Neural progenitor cell (in vitro differentiated cells): ENCODE data around the gene INPP5D. TPM values are rescaled to one million over a fixed set of nuclear protein-coding genes. Genes with fewer than 3 reads are reported as not detected.

Experiments
- DNase-seq: peaks from one replicate; pipeline ENCODE4 v3.0.0-alpha.2; 2016; ENCODE audit warnings: low spot score
- H2AFZ ChIP-seq: fragments of 200-600 bp; sonication (generic); replicated peaks from 2 replicates; pipeline ENCODE4 v1.6.1; 2016; ENCODE audit warnings: antibody characterized with exemption
- H3F3A ChIP-seq: fragments of 200-600 bp; sonication (generic); 2 replicates; pipeline ENCODE4 v1.6.1; 2016; ENCODE audit warnings: antibody characterized with exemption, low read depth
- H3K27ac ChIP-seq: fragments of 200-600 bp; sonication (generic); 2 replicates; pipeline ENCODE4 v1.5.1; 2016; ENCODE audit warnings: mild to moderate bottlenecking
- H3K27me3 ChIP-seq: fragments of 200-600 bp; sonication (generic); 2 replicates; pipeline ENCODE4 v1.6.1; 2016; ENCODE audit warnings: mild to moderate bottlenecking, moderate library complexity
- H3K36me3 ChIP-seq: fragments of 200-600 bp; sonication (generic); 2 replicates; pipeline ENCODE4 v1.5.1; 2016
- H3K4me1 ChIP-seq: fragments of 200-600 bp; sonication (generic); 2 replicates; pipeline ENCODE4 v1.6.1; 2016; ENCODE audit warnings: mixed run types
- H3K4me2 ChIP-seq: fragments of 200-600 bp; sonication (generic); 2 replicates; pipeline ENCODE4 v1.6.1; 2016
- H3K4me3 ChIP-seq: fragments of 200-600 bp; sonication (generic); 2 replicates; pipeline ENCODE4 v1.5.1; 2016
- H3K79me2 ChIP-seq: fragments of 200-600 bp; sonication (generic); 2 replicates; pipeline ENCODE4 v1.6.1; 2016; ENCODE audit warnings: low read depth
- H3K9ac ChIP-seq: fragments of 200-600 bp; sonication (generic); 2 replicates; pipeline ENCODE4 v1.6.1; 2016
- H3K9me3 ChIP-seq: fragments of 200-600 bp; sonication (generic); 2 replicates; pipeline ENCODE4 v1.5.1; 2016; ENCODE audit warnings: low read depth
- H4K20me1 ChIP-seq: fragments of 200-600 bp; sonication (generic); 2 replicates; pipeline ENCODE4 v1.6.1; 2016; ENCODE audit warnings: low read depth
- H3K27ac Mint-ChIP-seq: 3 replicates; pipeline ENCODE4 v1.8.0; 2021; ENCODE audit warnings: mixed read lengths
- H3K27me3 Mint-ChIP-seq: 2 replicates; pipeline ENCODE4 v1.8.0; 2022; ENCODE audit warnings: low read depth, mild to moderate bottlenecking, inconsistent platforms, moderate library complexity, mixed read lengths; ENCODE audit not compliant: insufficient read depth
- H3K36me3 Mint-ChIP-seq: 3 replicates; pipeline ENCODE4 v1.8.0; 2021; ENCODE audit warnings: mixed read lengths
- H3K4me1 Mint-ChIP-seq: 3 replicates; pipeline ENCODE4 v1.8.0; 2021; ENCODE audit warnings: mixed read lengths
- H3K4me3 Mint-ChIP-seq: 3 replicates; pipeline ENCODE4 v1.8.0; 2021; ENCODE audit warnings: mild to moderate bottlenecking, moderate library complexity, mixed read lengths
- H3K9me3 Mint-ChIP-seq: 3 replicates; pipeline ENCODE4 v1.8.0; 2020; ENCODE audit warnings: mixed read lengths
- EZH2 ChIP-seq: fragments of 200-600 bp; sonication (generic); IDR thresholded peaks from 2 replicates; pipeline ENCODE4 v1.6.1; 2017; ENCODE audit warnings: antibody characterized with exemption, mild to moderate bottlenecking, moderate library complexity
- EZH2phosphoT487 ChIP-seq: fragments of 200-600 bp; sonication (generic); IDR thresholded peaks from 2 replicates; pipeline ENCODE4 v1.6.1; 2017; ENCODE audit warnings: antibody characterized with exemption
- total RNA-seq: library from RNA; depleted of rRNA; stranded (reverse); fragments of >200 nt; gene quantifications from 2 replicates; pipeline ENCODE4 v1.2.3, GENCODE V29; 2015; ENCODE audit warnings: low replicate concordance
- TF ChIP-seq, protein P1 (sequence below): fragments of 200-600 bp; sonication (generic); IDR thresholded peaks from 2 replicates; pipeline ENCODE4 v1.5.1; 2017; ENCODE audit warnings: antibody characterized with exemption, mild to moderate bottlenecking

Gene INPP5D
- total RNA-seq, 1 donor from 2014 or later = 4.2 TPM

DNA sequence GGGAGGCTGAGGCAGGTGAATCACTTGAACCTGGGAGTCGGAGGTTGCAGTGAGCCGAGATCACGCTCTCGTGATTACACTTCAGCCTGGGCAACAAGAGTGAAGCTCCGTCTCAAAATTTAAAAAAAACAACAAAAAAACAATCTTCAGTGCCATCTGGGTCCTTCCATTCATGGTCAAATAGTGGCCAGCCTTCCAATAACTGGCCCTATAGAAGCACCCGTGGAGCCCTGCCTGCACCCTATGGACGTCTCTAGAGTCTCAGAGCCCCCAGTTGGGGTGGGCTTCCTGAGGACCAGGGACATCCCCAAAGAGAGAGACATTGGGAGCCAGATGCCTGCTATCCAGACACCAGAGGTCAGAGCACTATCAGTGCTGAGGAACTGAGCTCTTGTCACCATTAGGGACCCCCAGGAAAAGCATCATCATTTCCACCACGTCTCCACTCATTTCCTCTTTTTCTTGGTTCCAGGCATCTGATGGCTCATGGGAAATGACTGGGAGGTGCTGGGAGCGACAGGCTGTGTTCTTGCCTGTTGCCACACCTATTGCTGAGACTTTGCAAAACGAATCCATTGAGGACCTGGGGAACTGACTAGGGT lies 18.3 kb upstream of the INPP5D start:
- Mint-ChIP-seq H3K27me3 (peaks cover 5% of the 10 kb centered on the region), H3K4me1 (no peaks in the 10 kb centered on the region), H3K36me3 (no peaks in the 10 kb centered on the region), H3K9me3 (no peaks in the 10 kb centered on the region), H3K27ac (no peak overlapping the region), H3K4me3 (no peak overlapping the region)
- DNase-seq = no peak
- Histone ChIP-seq H3K9ac (no peak overlapping the region), H3K27ac (no peak overlapping the region), H3K79me2 (no peaks in the 10 kb centered on the region), H4K20me1 (no peaks in the 10 kb centered on the region), H3K4me2 (no peak overlapping the region), H3K4me1 (no peaks in the 10 kb centered on the region), H3K4me3 (no peak overlapping the region), H3F3A (peaks cover 1% of the 10 kb centered on the region), H3K27me3 (no peaks in the 10 kb centered on the region), H2AFZ (no peak overlapping the region), H3K9me3 (no peaks in the 10 kb centered on the region), H3K36me3 (no peaks in the 10 kb centered on the region)
- TF ChIP-seq, protein P1, sequence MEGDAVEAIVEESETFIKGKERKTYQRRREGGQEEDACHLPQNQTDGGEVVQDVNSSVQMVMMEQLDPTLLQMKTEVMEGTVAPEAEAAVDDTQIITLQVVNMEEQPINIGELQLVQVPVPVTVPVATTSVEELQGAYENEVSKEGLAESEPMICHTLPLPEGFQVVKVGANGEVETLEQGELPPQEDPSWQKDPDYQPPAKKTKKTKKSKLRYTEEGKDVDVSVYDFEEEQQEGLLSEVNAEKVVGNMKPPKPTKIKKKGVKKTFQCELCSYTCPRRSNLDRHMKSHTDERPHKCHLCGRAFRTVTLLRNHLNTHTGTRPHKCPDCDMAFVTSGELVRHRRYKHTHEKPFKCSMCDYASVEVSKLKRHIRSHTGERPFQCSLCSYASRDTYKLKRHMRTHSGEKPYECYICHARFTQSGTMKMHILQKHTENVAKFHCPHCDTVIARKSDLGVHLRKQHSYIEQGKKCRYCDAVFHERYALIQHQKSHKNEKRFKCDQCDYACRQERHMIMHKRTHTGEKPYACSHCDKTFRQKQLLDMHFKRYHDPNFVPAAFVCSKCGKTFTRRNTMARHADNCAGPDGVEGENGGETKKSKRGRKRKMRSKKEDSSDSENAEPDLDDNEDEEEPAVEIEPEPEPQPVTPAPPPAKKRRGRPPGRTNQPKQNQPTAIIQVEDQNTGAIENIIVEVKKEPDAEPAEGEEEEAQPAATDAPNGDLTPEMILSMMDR = no peak
- TF ChIP-seq EZH2phosphoT487 = no peak
- no peak for TF ChIP-seq EZH2

DNA sequence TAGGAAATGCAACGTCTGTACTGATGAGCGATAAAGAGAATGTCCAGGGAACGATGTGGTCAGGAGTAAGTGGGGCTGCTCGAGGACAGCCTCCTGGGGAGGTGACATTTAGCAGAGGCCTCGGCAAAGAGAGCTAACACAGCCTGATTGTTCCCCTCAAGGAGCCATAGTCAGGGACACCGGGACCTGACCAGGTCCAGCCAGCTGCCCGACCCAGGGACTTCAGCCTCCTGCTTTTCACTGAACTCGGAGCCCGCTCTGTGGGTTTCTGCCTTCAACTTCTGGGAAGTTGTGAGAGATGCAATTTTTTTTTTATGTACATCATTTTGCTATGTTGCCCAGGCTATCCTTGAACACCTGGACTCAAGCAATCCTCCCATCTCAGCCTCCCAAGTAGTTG lies 17.6 kb upstream of the INPP5D start:
- Histone ChIP-seq H3K36me3 (no peaks in the 10 kb centered on the region), H3K27ac (no peak overlapping the region), H3K4me1 (no peaks in the 10 kb centered on the region), H3K9ac (no peak overlapping the region), H3K27me3 (no peaks in the 10 kb centered on the region), H2AFZ (no peak overlapping the region), H3F3A (no peaks in the 10 kb centered on the region), H3K4me3 (no peak overlapping the region), H3K4me2 (no peak overlapping the region), H3K79me2 (no peaks in the 10 kb centered on the region), H3K9me3 (no peaks in the 10 kb centered on the region), H4K20me1 (no peaks in the 10 kb centered on the region)
- Mint-ChIP-seq H3K27ac (no peak overlapping the region), H3K9me3 (no peaks in the 10 kb centered on the region), H3K4me1 (no peaks in the 10 kb centered on the region), H3K4me3 (no peak overlapping the region), H3K36me3 (no peaks in the 10 kb centered on the region), H3K27me3 (peaks cover 5% of the 10 kb centered on the region)
- no peak for DNase-seq
- TF ChIP-seq EZH2phosphoT487 = no peak
- TF ChIP-seq, protein P1 = no peak
- no peak for TF ChIP-seq EZH2

DNA sequence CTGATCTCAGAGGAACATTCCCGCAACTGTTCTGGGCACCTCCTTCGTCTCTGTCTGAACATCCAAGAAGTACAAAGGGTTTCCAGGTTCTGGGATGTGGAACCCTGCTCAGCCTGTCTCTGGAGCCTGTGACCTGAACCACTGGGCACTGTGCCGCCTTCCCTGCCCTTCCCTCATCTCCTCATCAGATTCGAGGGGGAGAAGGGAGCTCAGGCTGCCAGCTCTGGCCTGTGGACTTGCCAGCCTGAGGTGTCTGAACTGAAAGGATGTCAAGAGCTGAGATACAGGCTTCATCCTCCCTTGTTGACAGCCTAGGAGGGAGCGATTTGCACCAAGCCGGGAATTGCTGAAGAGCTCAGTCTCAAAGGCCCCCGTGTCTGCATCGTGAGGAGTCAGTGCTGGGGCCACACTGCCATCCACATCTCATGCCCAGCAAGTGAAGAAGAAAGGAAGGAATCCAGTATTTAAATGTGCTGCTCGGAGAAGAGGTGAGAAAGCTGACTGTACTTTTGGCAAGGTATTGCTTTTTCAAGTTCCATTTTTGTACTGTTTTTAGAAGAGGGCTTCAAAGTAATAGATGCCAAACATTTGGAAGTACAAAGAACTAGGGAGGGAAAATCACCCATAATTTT lies 15.1 kb upstream of the INPP5D start:
- Histone ChIP-seq H3K27me3 (peaks cover 2% of the 10 kb centered on the region), H3K79me2 (no peaks in the 10 kb centered on the region), H2AFZ (no peak overlapping the region), H4K20me1 (no peaks in the 10 kb centered on the region), H3K9ac (no peak overlapping the region), H3K4me1 (no peaks in the 10 kb centered on the region), H3K36me3 (no peaks in the 10 kb centered on the region), H3K4me3 (no peak overlapping the region), H3F3A (no peaks in the 10 kb centered on the region), H3K27ac (no peak overlapping the region), H3K4me2 (no peak overlapping the region), H3K9me3 (no peaks in the 10 kb centered on the region)
- Mint-ChIP-seq H3K27me3 (peaks cover 11% of the 10 kb centered on the region), H3K4me1 (peaks cover 7% of the 10 kb centered on the region), H3K36me3 (no peaks in the 10 kb centered on the region), H3K4me3 (no peak overlapping the region), H3K9me3 (no peaks in the 10 kb centered on the region), H3K27ac (no peak overlapping the region)
- no peak for DNase-seq
- TF ChIP-seq, protein P1 = no peak
- TF ChIP-seq EZH2 (no peak), EZH2phosphoT487 (no peak)
